Smooth muscle cell (in vitro differentiated cells): ENCODE measurements around the gene CNGA3. TPM values are rescaled to one million over a fixed set of nuclear protein-coding genes. Genes with fewer than 3 reads are reported as not detected.

Experiments used
- DNase-seq: peaks from one replicate; lab custom pipeline; 2025; ENCODE audit not compliant: unreplicated experiment; lab: John Stamatoyannopoulos, UW
- H2AFZ ChIP-seq: fragments of 200-600 bp; sonication (generic); 2 replicates; pipeline ENCODE4 v1.6.0; 2016; ENCODE audit warnings: antibody characterized with exemption, low read depth, mild to moderate bottlenecking
- H3F3A ChIP-seq: fragments of 200-600 bp; sonication (generic); 2 replicates; pipeline ENCODE4 v1.6.0; 2017; ENCODE audit warnings: antibody characterized with exemption, low read depth
- H3K27ac ChIP-seq: fragments of 200-600 bp; sonication (generic); 2 replicates; pipeline ENCODE4 v1.5.1; 2016; ENCODE audit warnings: low read depth, mild to moderate bottlenecking
- H3K27me3 ChIP-seq: fragments of 200-600 bp; sonication (generic); 2 replicates; pipeline ENCODE4 v1.6.1; 2016; ENCODE audit warnings: low read depth, mild to moderate bottlenecking
- H3K36me3 ChIP-seq: fragments of 200-600 bp; sonication (generic); 2 replicates; pipeline ENCODE4 v1.5.1; 2016; ENCODE audit warnings: low read depth
- H3K4me1 ChIP-seq: fragments of 200-600 bp; sonication (generic); 2 replicates; pipeline ENCODE4 v1.5.1; 2016; ENCODE audit warnings: low read depth
- H3K4me2 ChIP-seq: fragments of 200-600 bp; sonication (generic); 2 replicates; pipeline ENCODE4 v1.6.0; 2016; ENCODE audit warnings: mild to moderate bottlenecking
- H3K4me3 ChIP-seq: fragments of 200-600 bp; sonication (generic); 2 replicates; pipeline ENCODE4 v1.5.1; 2016; ENCODE audit warnings: mild to moderate bottlenecking
- H3K79me2 ChIP-seq: fragments of 200-600 bp; sonication (generic); 2 replicates; pipeline ENCODE4 v1.6.0; 2016; ENCODE audit warnings: low read depth, mild to moderate bottlenecking
- H3K9ac ChIP-seq: fragments of 200-600 bp; sonication (generic); 2 replicates; pipeline ENCODE4 v1.6.0; 2016; ENCODE audit warnings: low read depth
- H3K9me3 ChIP-seq: fragments of 200-600 bp; sonication (generic); replicated peaks from 2 replicates; pipeline ENCODE4 v1.5.1; 2016; ENCODE audit warnings: low read depth
- H4K20me1 ChIP-seq: fragments of 200-600 bp; sonication (generic); 2 replicates; pipeline ENCODE4 v1.6.0; 2016; ENCODE audit warnings: low read depth
- CTCF ChIP-seq: fragments of 200-600 bp; sonication (generic); IDR thresholded peaks from 2 replicates; pipeline ENCODE4 v1.5.1; 2017; ENCODE audit warnings: borderline replicate concordance, mild to moderate bottlenecking, antibody characterized with exemption; ENCODE audit not compliant: insufficient read depth, poor library complexity, severe bottlenecking
- WGBS: methylation state at CpG from one replicate; pipeline ENCODE4 v1.1.7; 2016; ENCODE audit warnings: low lambda C conversion rate; 5-methylcytosine and 5-hydroxymethylcytosine counted together
- polyA plus RNA-seq: library from polyadenylated mRNA; unstranded; fragments of >200 nt; fragmentation: Nextera tagmentation; extraction: Ambion mirVana; gene quantifications from 2 replicates; pipeline ENCODE4 v1.2.1, GENCODE V29; 2016
- total RNA-seq: library from RNA; depleted of rRNA; stranded (reverse); fragments of >200 nt; gene quantifications from 2 replicates; pipeline ENCODE4 v1.2.3, GENCODE V29; 2014

CNGA3 gene
- total and polyA plus RNA-seq, 2 experiments from 2014 or later, result not detected

- Histone ChIP-seq H3K27me3 (no peaks in the 10 kb centered on the region), H3K4me3 (no peak overlapping the region), H3K36me3 (no peaks in the 10 kb centered on the region), H3K9me3 (no peaks in the 10 kb centered on the region), H3F3A (peaks cover 18% of the 10 kb centered on the region), H2AFZ (peak overlapping the region; percentile 20), H3K4me1 (peaks cover 19% of the 10 kb centered on the region), H3K79me2 (peaks cover 23% of the 10 kb centered on the region), H4K20me1 (peaks cover 19% of the 10 kb centered on the region), H3K27ac (no peak overlapping the region), H3K9ac (no peak overlapping the region), H3K4me2 (no peak overlapping the region)
- WGBS, result 64% methylated on average over 4 of the region's 4 CpGs
- no peak for TF ChIP-seq CTCF
- no peak for DNase-seq
Observed at GRCh38 chr2:98442488-98442887, 96.2 kb downstream of the CNGA3 start.

- H3K4me1 ChIP-seq, result peaks cover 19% of the 10 kb centered on the region
- peak within 1 kb of the TSS; percentile 77 for H3K4me3 ChIP-seq
- peak; percentile 54 for DNase-seq
- H3K4me2 ChIP-seq, result peak within 1 kb of the TSS; percentile 92
- 2% methylated on average over 14 of the region's 75 CpGs for WGBS
- H3K27me3 ChIP-seq, result no peaks in the 10 kb centered on the region
- peaks cover 37% of the 10 kb centered on the region for H4K20me1 ChIP-seq
- H3K9ac ChIP-seq, result peak within 1 kb of the TSS; percentile 68
- no peaks in the 10 kb centered on the region for H3K9me3 ChIP-seq
- peaks cover 18% of the 10 kb centered on the region for H3F3A ChIP-seq
- H3K36me3 ChIP-seq, result no peaks in the 10 kb centered on the region
- peak within 1 kb of the TSS; percentile 98 for H2AFZ ChIP-seq
- H3K27ac ChIP-seq, result peak within 1 kb of the TSS; percentile 26
- no peak for TF ChIP-seq CTCF
- peaks cover 43% of the 10 kb centered on the region for H3K79me2 ChIP-seq
Observed at GRCh38 chr2:98444436-98445176, 98.3 kb downstream of the CNGA3 start, which contains the start of gene INPP4A. TSS of gene INPP4A (plus strand) at chr2:98444858. CDS start at chr2:98520049, 75,191 bp downstream.

GRCh38 chr2:98445177-98445682 lies 99.0 kb downstream of the CNGA3 start:
- TF ChIP-seq CTCF, result no peak
- peak overlapping the region; percentile 92 for H3K4me2 ChIP-seq
- peak overlapping the region; percentile 96 for H2AFZ ChIP-seq
- no peak for DNase-seq
- H3K9ac ChIP-seq, result peak overlapping the region; percentile 68
- peaks cover 49% of the 10 kb centered on the region for H3K79me2 ChIP-seq
- H3K4me3 ChIP-seq, result peak overlapping the region; percentile 77
- H3K9me3 ChIP-seq, result no peaks in the 10 kb centered on the region
- WGBS, result 2% methylated on average over 28 of the region's 34 CpGs
- H3K27ac ChIP-seq, result peak overlapping the region; percentile 26
- peaks cover 44% of the 10 kb centered on the region for H4K20me1 ChIP-seq
- peaks cover 18% of the 10 kb centered on the region for H3F3A ChIP-seq
- H3K36me3 ChIP-seq, result no peaks in the 10 kb centered on the region
- H3K27me3 ChIP-seq, result no peaks in the 10 kb centered on the region
- H3K4me1 ChIP-seq, result peaks cover 19% of the 10 kb centered on the region
